ENCODE measurements around the gene PEAR1. TPM values are rescaled to one million over a fixed set of nuclear protein-coding genes. Genes with fewer than 3 reads are reported as not detected.

Gene PEAR1
- total RNA-seq, 1 experiment from 2014 or later, result 0.39 TPM

GRCh38 chr1:156931211-156931952, 37.9 kb downstream of the PEAR1 start:
- H2BK12ac ChIP-seq (ENCODE audit: insufficient read length, low read depth, low read length), result no peak overlapping the region
- no peak overlapping the region for H3K56ac ChIP-seq (ENCODE audit: insufficient read length, low read depth, low read length)
- H3K4me2 ChIP-seq (ENCODE audit: insufficient read depth, insufficient read length, low read length), result no peak overlapping the region
- H3K27ac ChIP-seq (ENCODE audit: insufficient read length, low read depth, low read length), result no peak overlapping the region
- H3K79me1 ChIP-seq (ENCODE audit: insufficient read depth, low read depth, low read length, poor library complexity, severe bottlenecking), result no peaks in the 10 kb centered on the region
- H3K23ac ChIP-seq (ENCODE audit: insufficient read length, low read depth, low read length), result no peak overlapping the region
- Mint-ChIP-seq H3K4me1 (peaks cover 44 to 56% of the 10 kb centered on the region in 2 experiments), H3K27ac (no peak overlapping the region), H3K36me3 (ENCODE audit: insufficient read depth in 1 of 3, low read depth in 3 of 3) (peaks cover 3 to 16% (median 12%) of the 10 kb centered on the region in 3 experiments; a peak in 6 of 7 replicates), H3K27me3 (ENCODE audit: low read depth) (peaks cover 54% of the 10 kb centered on the region), H3K9me3 (no peaks in the 10 kb centered on the region; a peak in 1 of 5 replicates), H3K4me3 (no peak overlapping the region)
- no peak overlapping the region for H3K4ac ChIP-seq (ENCODE audit: low read depth, low read length)
- no peaks in the 10 kb centered on the region for H3K9me3 ChIP-seq (ENCODE audit: control insufficient read depth, low read depth, low read length)
- peaks cover 6% of the 10 kb centered on the region for H3K23me2 ChIP-seq (ENCODE audit: insufficient read length, low read depth, low read length, poor library complexity, severe bottlenecking)
- H4K5ac ChIP-seq (ENCODE audit: insufficient read length, low read depth, low read length), result no peak overlapping the region
- no peaks in the 10 kb centered on the region for H3K4me1 ChIP-seq (ENCODE audit: insufficient read depth, low read length)
- no peaks in the 10 kb centered on the region for H4K20me1 ChIP-seq (ENCODE audit: control insufficient read depth, insufficient read depth, insufficient read length)
- H3K14ac ChIP-seq (ENCODE audit: insufficient read depth, low read length), result no peak overlapping the region
- WGBS (ENCODE audit: extremely low coverage, insufficient read length, low lambda C conversion rate), result no CpG with 5 or more reads among the region's 11 CpGs
- no peak overlapping the region for H2BK120ac ChIP-seq (ENCODE audit: low read depth, low read length, poor library complexity, severe bottlenecking)
- H4K91ac ChIP-seq (ENCODE audit: insufficient read length, low read depth, low read length), result no peak overlapping the region
- TF ChIP-seq CTCF (conservative IDR thresholded peaks at IDR 0.05), result no peak
- no peak for DNase-seq
- no peak overlapping the region for H2AFZ ChIP-seq (ENCODE audit: low read length)
- H3K9ac ChIP-seq (ENCODE audit: extremely low read depth, insufficient read length, low read length), result no peak overlapping the region
- H2BK5ac ChIP-seq (ENCODE audit: insufficient read length, low read length), result no peak overlapping the region
- no peak overlapping the region for H2AK5ac ChIP-seq (ENCODE audit: insufficient read length, low read length)
- H2BK15ac ChIP-seq (ENCODE audit: low read depth, low read length), result no peak overlapping the region
- H3T11ph ChIP-seq (ENCODE audit: low read length), result no peak overlapping the region
- no peak overlapping the region for H3K18ac ChIP-seq (ENCODE audit: insufficient read length, low read depth, low read length)
- no peak overlapping the region for H4K8ac ChIP-seq (replicated peaks; ENCODE audit: insufficient read length, low read depth, low read length)
- H3K79me2 ChIP-seq (ENCODE audit: insufficient read depth, low read length), result no peaks in the 10 kb centered on the region
- H3K27me3 ChIP-seq (ENCODE audit: insufficient read depth, low read length), result peaks cover 14% of the 10 kb centered on the region
- no peak overlapping the region for H2BK20ac ChIP-seq (ENCODE audit: low read depth, low read length, poor library complexity, severe bottlenecking)
